ENCODE results near the gene S1PR3.

DNA sequence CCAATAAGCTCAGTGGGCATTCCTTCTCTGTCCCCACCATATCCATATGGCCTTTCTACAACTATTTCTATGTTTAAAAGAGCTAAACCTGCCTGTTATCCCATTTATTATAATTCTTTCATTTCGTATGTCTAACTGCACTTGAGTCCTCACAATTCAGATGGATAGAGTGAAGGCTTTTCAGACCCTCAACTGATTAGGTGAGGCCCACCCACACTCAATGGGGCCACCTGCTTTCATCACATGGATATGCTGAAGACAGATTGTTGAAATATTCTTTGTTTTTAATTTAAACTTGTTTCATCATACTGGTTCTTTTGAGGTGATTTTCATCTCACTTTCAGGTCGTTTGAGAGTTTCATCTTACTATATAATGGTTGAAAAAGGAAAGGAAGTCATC is 5.7 kb upstream of the S1PR3 start:
- TF ChIP-seq, protein P1, sequence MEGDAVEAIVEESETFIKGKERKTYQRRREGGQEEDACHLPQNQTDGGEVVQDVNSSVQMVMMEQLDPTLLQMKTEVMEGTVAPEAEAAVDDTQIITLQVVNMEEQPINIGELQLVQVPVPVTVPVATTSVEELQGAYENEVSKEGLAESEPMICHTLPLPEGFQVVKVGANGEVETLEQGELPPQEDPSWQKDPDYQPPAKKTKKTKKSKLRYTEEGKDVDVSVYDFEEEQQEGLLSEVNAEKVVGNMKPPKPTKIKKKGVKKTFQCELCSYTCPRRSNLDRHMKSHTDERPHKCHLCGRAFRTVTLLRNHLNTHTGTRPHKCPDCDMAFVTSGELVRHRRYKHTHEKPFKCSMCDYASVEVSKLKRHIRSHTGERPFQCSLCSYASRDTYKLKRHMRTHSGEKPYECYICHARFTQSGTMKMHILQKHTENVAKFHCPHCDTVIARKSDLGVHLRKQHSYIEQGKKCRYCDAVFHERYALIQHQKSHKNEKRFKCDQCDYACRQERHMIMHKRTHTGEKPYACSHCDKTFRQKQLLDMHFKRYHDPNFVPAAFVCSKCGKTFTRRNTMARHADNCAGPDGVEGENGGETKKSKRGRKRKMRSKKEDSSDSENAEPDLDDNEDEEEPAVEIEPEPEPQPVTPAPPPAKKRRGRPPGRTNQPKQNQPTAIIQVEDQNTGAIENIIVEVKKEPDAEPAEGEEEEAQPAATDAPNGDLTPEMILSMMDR (IDR thresholded peaks at IDR 0.05), result no peak
- no peak for TF ChIP-seq POLR2A (IDR thresholded peaks at IDR 0.05)

Data from testis (tissue), 2 donors.